Stimulated activated naive B cell treated with anti-CD40 and anti-IgM and Interleukin-4, amounts not matched to agents 10 μg/mL and 1 μg/mL and 100 μg/mL, for 72 hours (primary cell): ENCODE data around the gene SHC3.

Experiments used
- ATAC-seq, 2 donors: fragments of 150-1000 bp; cut with Tn5 transposase; replicated peaks; 2 replicates each; pipeline ENCODE4 v1.10.0; 2021; ENCODE audit warnings: moderate library complexity in 1 of 2
- DNase-seq: peaks from one replicate; pipeline ENCODE4 v3.0.0; 2021
- H3K27ac Mint-ChIP-seq: one replicate; pipeline ENCODE4 v1.8.0; 2022; ENCODE audit warnings: mild to moderate bottlenecking, mixed read lengths
- H3K27me3 Mint-ChIP-seq, 2 donors: one replicate each; pipeline ENCODE4 v1.8.0; 2022; ENCODE audit warnings: mixed read lengths in 2 of 2
- H3K36me3 Mint-ChIP-seq, 2 donors: one replicate each; pipeline ENCODE4 v1.8.0; 2022; ENCODE audit warnings: mixed read lengths in 2 of 2, mild to moderate bottlenecking in 1 of 2
- H3K4me1 Mint-ChIP-seq, 2 donors: one replicate each; pipeline ENCODE4 v1.8.0; 2022; ENCODE audit warnings: mixed read lengths in 2 of 2, mild to moderate bottlenecking in 1 of 2
- H3K4me3 Mint-ChIP-seq, 2 donors: one replicate each; pipeline ENCODE4 v1.8.0; 2022; ENCODE audit warnings: mild to moderate bottlenecking in 2 of 2, mixed read lengths in 2 of 2, moderate library complexity in 1 of 2
- H3K9me3 Mint-ChIP-seq, 2 donors: one replicate each; pipeline ENCODE4 v1.8.0; 2022; ENCODE audit warnings: mixed read lengths in 2 of 2, mild to moderate bottlenecking in 1 of 2

SHC3 gene

DNA sequence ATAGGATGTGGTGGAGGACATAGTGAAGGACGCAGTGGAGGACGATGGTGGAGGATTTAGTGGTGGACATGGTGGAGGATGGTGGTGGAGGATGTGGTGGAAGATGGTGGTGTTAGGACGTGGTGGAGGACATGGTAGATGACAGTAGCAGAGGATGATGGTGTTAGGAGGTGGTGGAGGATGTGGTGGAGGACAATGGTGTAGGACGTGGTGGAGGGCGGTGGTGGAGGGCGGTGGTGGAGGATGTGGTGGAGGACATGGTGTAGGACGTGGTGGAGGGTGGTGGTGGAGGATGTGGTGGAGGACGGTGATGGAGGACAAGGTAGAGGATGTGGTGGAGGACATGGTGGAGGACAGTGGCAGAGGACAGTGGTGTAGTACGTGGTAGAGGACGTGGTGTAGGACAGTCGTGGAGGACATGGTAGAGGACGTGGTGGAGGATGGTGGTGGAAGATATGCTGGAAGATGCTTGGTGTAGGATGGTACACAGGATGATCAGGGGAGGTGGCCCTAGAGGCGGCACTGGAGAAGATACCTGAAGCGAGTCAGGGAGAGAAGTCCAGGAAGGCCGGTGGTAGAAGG, 118.6 kb downstream of the SHC3 start:
- Mint-ChIP-seq H3K9me3 (no peaks in the 10 kb centered on the region), H3K27me3 (peaks cover 4 to 16% of the 10 kb centered on the region in 2 donors), H3K4me1 (no peaks in the 10 kb centered on the region), H3K27ac (no peak overlapping the region), H3K36me3 (no peaks in the 10 kb centered on the region), H3K4me3 (no peak overlapping the region)
- no peak for DNase-seq
- no peak for ATAC-seq

DNA sequence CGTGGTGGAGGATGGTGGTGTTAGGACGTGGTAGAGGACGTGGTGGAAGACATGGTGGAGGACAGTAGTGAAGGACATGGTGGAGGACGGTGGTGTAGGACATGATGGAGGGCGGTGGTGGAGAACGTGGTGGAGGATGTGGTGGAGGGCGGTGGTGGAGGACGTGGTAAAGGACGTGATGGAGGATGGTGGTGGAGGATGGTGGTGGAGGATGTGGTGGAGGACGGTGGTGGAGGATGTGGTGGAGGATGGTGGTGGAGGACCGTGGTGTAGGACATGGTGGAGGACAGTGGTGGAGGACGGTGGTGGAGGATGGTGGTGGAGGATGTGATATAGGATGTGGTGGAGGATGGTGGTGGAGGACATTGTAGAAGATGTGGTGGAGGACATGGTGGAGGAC, 119.7 kb downstream of the SHC3 start:
- Mint-ChIP-seq H3K4me3 (no peak overlapping the region), H3K36me3 (no peaks in the 10 kb centered on the region), H3K27ac (no peak overlapping the region), H3K4me1 (no peaks in the 10 kb centered on the region), H3K9me3 (no peaks in the 10 kb centered on the region), H3K27me3 (peaks cover 4 to 10% of the 10 kb centered on the region in 2 donors)
- ATAC-seq (no peak), DNase-seq (no peak)

DNA sequence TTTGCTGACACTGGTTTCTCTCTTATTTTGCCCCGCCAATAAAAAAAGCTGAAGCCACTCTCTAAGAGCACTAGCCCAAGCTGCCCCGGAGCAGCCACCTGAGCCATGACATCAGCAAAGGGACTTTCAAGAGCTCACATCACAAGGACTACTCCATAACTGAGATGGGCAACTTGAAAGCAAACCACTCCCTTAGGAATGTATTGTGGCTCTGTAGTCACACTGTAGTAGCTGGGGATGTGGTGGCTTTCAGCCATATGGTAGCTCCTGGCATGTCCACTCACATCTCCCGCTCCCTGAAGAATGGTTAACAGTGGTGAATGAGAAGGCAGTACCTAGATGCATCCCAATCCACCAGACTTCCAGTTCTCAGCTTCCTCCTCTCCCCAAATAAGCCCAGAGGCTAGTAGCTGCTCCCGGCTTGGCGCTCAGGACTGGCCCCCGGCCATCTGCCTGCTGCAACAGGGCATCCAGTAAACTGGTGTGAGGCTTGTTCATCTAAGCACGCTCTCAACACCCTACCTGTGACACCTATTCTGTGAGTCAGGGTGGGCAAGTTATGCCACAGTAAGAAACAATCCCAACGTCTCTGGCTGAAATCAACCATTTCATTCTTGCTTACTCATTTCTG, 123.6 kb downstream of the SHC3 start:
- no peak overlapping the region for H3K27ac Mint-ChIP-seq
- DNase-seq = no peak
- no peak for ATAC-seq

DNA sequence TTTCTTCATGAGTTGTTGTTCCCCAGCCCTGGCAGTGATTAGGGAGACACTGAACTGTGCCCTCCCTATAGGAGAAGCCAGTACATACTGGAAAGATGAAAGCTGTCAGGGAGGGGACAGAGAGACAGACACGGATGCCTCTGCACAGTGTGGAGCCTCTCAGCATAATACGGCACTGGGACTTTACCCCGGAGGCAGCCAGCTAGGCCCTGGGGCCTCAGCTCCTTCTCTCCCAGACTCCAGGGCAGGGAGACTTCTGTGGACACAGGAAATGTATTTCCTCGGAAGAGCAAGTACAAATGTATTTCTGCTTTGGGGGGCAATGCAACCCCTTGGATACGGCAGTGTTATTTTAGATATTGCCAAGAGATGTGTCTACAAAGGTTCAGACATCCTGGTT, 125.3 kb downstream of the SHC3 start:
- no peaks in the 10 kb centered on the region for H3K36me3 Mint-ChIP-seq
- H3K27me3 Mint-ChIP-seq = peaks cover 6 to 10% of the 10 kb centered on the region in 2 donors
- H3K9me3 Mint-ChIP-seq = no peaks in the 10 kb centered on the region

More for the DNA sequence above, 123.6 kb downstream of the SHC3 start:
- Mint-ChIP-seq H3K4me3 (no peak overlapping the region), H3K4me1 (no peaks in the 10 kb centered on the region), H3K36me3 (no peaks in the 10 kb centered on the region), H3K9me3 (no peaks in the 10 kb centered on the region), H3K27me3 (peaks cover 4 to 10% of the 10 kb centered on the region in 2 donors)

DNA sequence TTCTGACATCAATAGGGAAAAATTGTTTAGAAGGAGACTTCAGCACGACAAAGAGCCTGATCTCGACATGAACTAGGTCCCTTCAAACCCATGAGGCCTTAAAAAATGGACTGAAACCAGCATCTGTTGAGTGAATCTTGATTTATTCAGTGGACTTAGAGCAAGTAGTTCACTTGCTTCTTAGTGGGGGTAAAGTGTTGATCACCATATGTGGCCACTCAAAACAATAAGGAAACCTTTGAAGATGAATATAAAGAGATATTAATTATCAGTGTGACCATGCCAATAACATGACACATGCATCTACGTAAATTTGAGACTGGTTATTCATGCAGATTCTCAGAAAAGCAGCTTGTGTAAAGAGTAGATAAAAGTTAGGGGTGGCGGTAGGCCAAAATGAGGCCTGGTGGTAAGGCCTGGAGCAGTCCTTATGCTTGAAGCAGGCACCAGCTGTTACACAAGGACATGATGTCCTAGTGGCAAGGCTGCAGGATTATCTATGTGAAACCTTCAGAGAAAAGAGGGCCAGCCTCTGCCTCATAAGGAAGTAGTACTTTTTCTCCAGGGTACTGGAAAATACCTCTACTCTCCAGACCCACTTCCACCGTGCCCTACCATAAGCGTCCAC, 126.0 kb downstream of the SHC3 start:
- H3K36me3 Mint-ChIP-seq = no peaks in the 10 kb centered on the region
- H3K27me3 Mint-ChIP-seq = peaks cover 10 to 16% of the 10 kb centered on the region in 2 donors
- no peaks in the 10 kb centered on the region for H3K4me1 Mint-ChIP-seq
- H3K4me3 Mint-ChIP-seq = no peak overlapping the region
- H3K27ac Mint-ChIP-seq = no peak overlapping the region
- H3K9me3 Mint-ChIP-seq = no peaks in the 10 kb centered on the region
- DNase-seq (no peak), ATAC-seq (no peak)

More for the DNA sequence above, 125.3 kb downstream of the SHC3 start:
- no peak for DNase-seq
- no peak overlapping the region for H3K27ac Mint-ChIP-seq
- no peaks in the 10 kb centered on the region for H3K4me1 Mint-ChIP-seq
- H3K4me3 Mint-ChIP-seq = no peak overlapping the region
- no peak for ATAC-seq

DNA sequence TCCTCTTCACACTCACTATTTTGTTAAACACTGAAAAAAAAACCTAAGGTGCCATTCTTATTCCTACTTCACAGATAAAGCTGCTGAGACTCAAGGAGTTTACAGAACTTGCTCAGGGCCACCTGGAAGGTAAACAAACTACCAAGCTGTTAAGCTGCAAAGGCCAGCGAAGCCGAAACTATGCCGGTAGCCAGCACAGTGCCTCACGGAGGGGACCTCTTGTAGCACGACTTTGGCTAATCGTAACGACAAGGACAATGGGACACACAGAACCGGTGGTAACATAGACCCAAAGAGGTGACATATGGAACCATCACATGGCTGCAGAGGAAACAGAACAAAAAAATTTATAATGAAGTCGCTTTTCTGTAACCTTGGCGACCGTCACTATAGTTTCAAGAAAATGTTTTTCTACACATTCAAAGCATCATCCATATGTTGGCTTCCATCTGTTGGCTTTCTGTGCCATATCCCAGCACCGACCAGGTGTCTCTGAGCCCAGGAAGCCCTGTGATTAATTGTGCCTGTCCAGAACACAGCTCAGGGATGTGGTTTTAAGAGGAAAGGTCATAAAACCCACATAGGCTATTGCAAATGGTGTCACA, 127.1 kb downstream of the SHC3 start:
- peaks cover 13 to 22% of the 10 kb centered on the region in 2 donors for H3K27me3 Mint-ChIP-seq
- no peaks in the 10 kb centered on the region for H3K9me3 Mint-ChIP-seq
- no peak for DNase-seq
- no peaks in the 10 kb centered on the region for H3K4me1 Mint-ChIP-seq
- no peak overlapping the region for H3K4me3 Mint-ChIP-seq
- no peak overlapping the region for H3K27ac Mint-ChIP-seq
- no peaks in the 10 kb centered on the region for H3K36me3 Mint-ChIP-seq
- ATAC-seq = no peak

DNA sequence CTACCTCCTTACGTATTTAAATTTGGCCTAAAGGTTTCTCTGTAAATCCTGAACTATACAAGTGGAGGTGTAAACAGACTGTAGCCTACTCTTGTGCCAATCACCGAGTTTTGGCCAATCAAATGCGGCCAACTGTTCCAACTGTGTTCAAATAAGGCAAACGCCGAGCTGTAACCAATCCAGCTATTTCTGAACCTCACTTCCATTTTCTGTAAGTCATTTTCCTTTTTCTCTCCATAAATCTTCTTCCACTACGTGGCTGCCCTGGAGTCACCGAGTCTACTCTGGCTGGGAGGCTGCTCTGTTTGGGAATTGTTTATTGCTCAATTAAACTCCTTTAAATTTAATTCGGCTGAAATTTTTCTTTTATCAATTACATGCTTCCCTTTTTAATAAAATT, 129.0 kb downstream of the SHC3 start:
- DNase-seq (no peak), ATAC-seq (no peak)
- peaks cover 15 to 16% of the 10 kb centered on the region in 2 donors for H3K27me3 Mint-ChIP-seq
- H3K9me3 Mint-ChIP-seq = no peaks in the 10 kb centered on the region
- no peak overlapping the region for H3K27ac Mint-ChIP-seq
- H3K4me3 Mint-ChIP-seq = no peak overlapping the region
- no peaks in the 10 kb centered on the region for H3K4me1 Mint-ChIP-seq
- no peaks in the 10 kb centered on the region for H3K36me3 Mint-ChIP-seq

DNA sequence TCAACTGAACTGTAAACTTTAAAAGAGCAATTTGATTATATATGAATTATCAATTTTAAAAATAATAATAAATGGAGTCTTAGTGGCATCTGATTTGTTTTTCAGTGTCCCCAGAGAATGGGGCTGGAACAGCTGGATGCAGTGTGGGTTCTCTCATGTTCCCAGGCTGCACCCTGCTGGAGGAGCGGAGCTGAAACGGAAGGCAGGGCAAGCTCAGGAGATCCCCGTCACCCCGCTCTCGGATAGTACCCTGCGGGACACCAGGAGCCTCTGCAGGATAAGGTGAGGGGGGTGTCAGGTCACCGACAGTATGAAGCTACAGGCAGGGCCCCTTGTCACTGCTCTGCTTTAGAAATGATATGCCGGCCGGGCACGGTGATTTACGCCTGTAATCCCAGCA, 130.0 kb downstream of the SHC3 start:
- no peak for DNase-seq
- H3K27ac Mint-ChIP-seq = no peak overlapping the region
- H3K4me3 Mint-ChIP-seq = no peak overlapping the region
- H3K36me3 Mint-ChIP-seq = no peaks in the 10 kb centered on the region
- no peaks in the 10 kb centered on the region for H3K4me1 Mint-ChIP-seq
- peaks cover 15 to 17% of the 10 kb centered on the region in 2 donors for H3K27me3 Mint-ChIP-seq
- no peak for ATAC-seq
- no peaks in the 10 kb centered on the region for H3K9me3 Mint-ChIP-seq

DNA sequence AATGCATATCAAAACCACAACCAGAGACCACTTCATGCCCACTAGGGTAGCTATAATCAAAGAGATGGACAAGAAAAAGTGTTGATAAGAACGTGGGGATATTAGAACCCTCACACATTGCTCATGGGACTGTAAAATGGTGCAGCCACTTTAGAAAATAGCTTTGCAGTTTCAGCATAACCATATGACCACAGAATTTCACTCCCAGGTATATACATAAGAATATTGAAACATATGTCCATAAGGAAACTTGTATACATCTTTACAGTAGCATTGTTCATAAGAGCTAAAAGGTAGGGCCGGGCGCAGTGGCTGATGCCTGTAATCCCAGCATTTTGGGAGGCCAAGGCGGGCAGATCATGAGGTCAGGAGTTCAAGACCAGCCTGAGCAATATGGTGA, 131.0 kb downstream of the SHC3 start:
- Mint-ChIP-seq H3K9me3 (no peaks in the 10 kb centered on the region), H3K4me3 (no peak overlapping the region), H3K4me1 (no peaks in the 10 kb centered on the region), H3K27ac (no peak overlapping the region), H3K36me3 (no peaks in the 10 kb centered on the region), H3K27me3 (peaks cover 15 to 17% of the 10 kb centered on the region in 2 donors)
- ATAC-seq (no peak), DNase-seq (no peak)

DNA sequence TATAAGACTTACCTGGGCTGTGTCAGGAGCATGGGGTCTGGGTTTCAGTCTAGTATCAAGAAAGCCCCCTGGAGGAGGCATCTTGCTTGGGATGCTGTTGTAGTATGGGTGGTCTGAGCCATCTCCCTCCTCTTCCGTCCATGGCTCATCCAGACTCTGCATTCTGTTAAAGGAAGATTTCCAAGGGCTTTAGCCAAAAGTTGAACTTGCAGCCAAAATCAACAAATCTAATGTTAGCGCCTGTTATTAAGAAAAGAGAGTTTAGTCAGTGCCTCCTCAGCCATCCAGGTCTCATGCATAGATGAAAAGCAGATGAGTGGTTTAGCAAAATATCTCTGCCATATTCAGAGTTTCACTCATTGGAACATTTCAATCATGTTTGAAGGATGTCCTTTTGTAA, 131.8 kb downstream of the SHC3 start:
- Mint-ChIP-seq H3K4me1 (no peaks in the 10 kb centered on the region), H3K36me3 (no peaks in the 10 kb centered on the region), H3K27me3 (peaks cover 15 to 17% of the 10 kb centered on the region in 2 donors), H3K4me3 (no peak overlapping the region), H3K27ac (no peak overlapping the region), H3K9me3 (no peaks in the 10 kb centered on the region)
- DNase-seq = no peak
- ATAC-seq = no peak

DNA sequence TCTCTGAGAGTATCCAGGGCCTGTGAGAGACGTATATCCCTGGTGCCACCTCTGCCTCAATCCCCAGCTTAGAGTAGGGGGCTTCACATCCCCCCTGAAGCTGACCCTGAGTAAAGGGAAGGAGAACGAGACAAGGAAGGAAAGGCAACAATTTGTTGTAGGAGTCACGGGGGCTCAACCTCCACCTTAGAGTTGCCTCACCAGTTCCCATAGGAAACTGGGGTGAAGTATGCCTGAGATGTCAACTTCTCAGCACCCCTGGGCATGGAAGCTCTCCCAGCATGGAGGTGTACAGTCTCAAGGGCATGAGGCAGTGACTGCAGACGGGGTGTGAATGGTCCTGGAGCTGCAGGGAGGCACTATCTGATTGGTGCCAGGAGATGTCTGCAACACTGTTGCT, 133.7 kb downstream of the SHC3 start:
- no peak for ATAC-seq
- peaks cover 15 to 17% of the 10 kb centered on the region in 2 donors for H3K27me3 Mint-ChIP-seq
- DNase-seq = no peak
- no peaks in the 10 kb centered on the region for H3K9me3 Mint-ChIP-seq
- no peak overlapping the region for H3K27ac Mint-ChIP-seq
- H3K4me1 Mint-ChIP-seq = no peaks in the 10 kb centered on the region
- no peak overlapping the region for H3K4me3 Mint-ChIP-seq
- no peaks in the 10 kb centered on the region for H3K36me3 Mint-ChIP-seq

DNA sequence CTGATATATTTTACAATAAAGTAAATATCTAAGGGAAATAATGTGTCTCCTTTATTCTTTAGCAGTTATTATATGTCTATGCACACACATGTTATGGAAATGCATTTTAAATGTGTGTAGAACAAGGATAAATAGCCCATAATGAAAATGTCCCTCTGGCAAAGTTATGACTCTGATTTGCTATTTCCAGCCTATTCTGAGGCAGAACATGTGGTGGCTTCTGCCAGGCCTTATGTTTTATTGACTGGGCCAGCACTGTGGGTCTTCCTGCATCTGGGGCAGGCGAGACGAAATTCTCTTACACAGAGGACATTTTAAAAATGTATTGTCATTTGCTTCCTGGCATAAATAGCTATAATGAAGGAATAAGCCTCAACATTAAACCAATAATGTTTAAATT, 134.5 kb downstream of the SHC3 start:
- Mint-ChIP-seq H3K36me3 (no peaks in the 10 kb centered on the region), H3K9me3 (no peaks in the 10 kb centered on the region), H3K27me3 (peaks cover 15 to 17% of the 10 kb centered on the region in 2 donors), H3K27ac (no peak overlapping the region), H3K4me3 (no peak overlapping the region), H3K4me1 (no peaks in the 10 kb centered on the region)
- DNase-seq = no peak
- ATAC-seq = no peak

DNA sequence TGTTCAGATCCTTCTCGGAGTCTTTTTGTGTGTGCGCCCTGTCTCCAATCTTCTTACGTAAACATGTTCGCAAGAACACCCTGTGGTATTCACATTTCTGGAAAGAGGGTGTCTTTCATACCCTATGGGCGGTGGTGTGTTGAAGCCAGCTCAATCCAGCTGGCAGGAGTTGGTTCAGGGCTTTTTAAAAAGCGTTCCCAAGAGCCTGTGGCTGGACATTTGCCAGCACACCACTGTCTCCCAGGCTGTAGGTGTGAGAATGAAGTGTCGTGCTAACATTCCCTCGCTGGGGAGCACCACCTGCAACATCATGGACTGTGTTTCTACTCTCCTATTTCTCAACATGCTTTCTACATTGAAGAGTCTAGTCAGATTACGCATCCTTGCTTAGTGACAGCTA, 135.6 kb downstream of the SHC3 start:
- Mint-ChIP-seq H3K9me3 (no peaks in the 10 kb centered on the region), H3K4me1 (no peaks in the 10 kb centered on the region), H3K4me3 (no peak overlapping the region), H3K27me3 (peaks cover 12 to 14% of the 10 kb centered on the region in 2 donors), H3K27ac (no peak overlapping the region), H3K36me3 (no peaks in the 10 kb centered on the region)
- DNase-seq (no peak), ATAC-seq (no peak)

DNA sequence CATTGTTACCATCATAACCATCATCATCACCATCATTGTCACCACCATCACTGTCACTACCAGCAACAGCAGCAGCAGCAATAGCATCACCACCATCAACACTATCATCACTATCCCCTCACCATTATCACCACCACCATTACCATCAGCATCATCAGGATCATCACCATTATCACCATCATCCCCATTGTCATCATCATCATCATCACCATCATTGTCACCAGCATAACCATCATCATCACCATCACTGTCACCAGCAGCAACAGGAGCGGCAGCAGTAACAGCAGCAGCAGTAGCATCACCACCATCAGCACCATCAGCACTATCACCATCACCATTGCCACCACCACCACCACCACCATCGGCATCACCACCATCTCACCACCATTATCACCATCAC, 139.0 kb downstream of the SHC3 start:
- Mint-ChIP-seq H3K9me3 (no peaks in the 10 kb centered on the region), H3K27ac (no peak overlapping the region), H3K36me3 (no peaks in the 10 kb centered on the region), H3K4me3 (no peak overlapping the region), H3K4me1 (no peaks in the 10 kb centered on the region), H3K27me3 (peaks cover 0 to 7% of the 10 kb centered on the region in 2 donors)
- ATAC-seq (no peak), DNase-seq (no peak)

DNA sequence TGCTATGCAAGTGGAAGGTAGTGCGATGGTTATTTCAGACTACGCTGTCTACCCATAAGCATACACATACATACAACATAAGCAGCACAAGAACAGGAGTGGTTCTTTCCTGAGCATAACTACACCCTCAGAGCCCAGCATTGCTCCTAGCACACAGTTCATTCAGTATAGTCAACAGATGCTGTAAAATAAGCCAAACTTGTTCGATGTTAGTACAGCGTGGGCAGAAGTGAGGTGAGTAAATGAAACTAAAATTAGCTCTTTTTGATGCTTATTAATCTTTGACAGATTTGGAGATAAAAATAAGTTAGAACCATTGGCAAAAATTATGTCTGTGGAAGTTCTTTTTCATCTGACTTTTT, 139.5 kb downstream of the SHC3 start:
- ATAC-seq (no peak), DNase-seq (no peak)
- no peaks in the 10 kb centered on the region for H3K9me3 Mint-ChIP-seq
- H3K27ac Mint-ChIP-seq = no peak overlapping the region
- H3K36me3 Mint-ChIP-seq = no peaks in the 10 kb centered on the region
- no peak overlapping the region for H3K4me3 Mint-ChIP-seq
- H3K4me1 Mint-ChIP-seq = no peaks in the 10 kb centered on the region
- peaks cover 0 to 11% of the 10 kb centered on the region in 2 donors for H3K27me3 Mint-ChIP-seq
